ENCODE data around the gene TDP2. TPM values are rescaled to one million over a fixed set of nuclear protein-coding genes. Genes with fewer than 3 reads are reported as not detected.
A peak's percentile ranks its signal among the peaks of the same experiment; 100 is the strongest.
"Not testable (repeated sequence)": the region's sequence is repeated elsewhere in the genome, so short reads cannot be mapped to it uniquely, and the experiment has no call there.

The TDP2 gene
- total RNA-seq, result 29.9 TPM

GRCh38 chr6:24666641-24667377 is at the start of gene TDP2, which contains the start of gene ACOT13:
TDP2 (minus strand) TSS chr6:24666899; CDS start chr6:24666862, 37 bp downstream.
ACOT13 (plus strand) TSS chr6:24667077; CDS start chr6:24667264, 187 bp downstream.
- peak; percentile 95 for DNase-seq

GRCh38 chr6:24710519-24711303 is 44.0 kb upstream of the TDP2 start:
- DNase-seq, result no peak

GRCh38 chr6:24709014-24709711 is 42.5 kb upstream of the TDP2 start:
- DNase-seq, result no peak

GRCh38 chr6:24708612-24709011 is 41.9 kb upstream of the TDP2 start:
- DNase-seq, result no peak

GRCh38 chr6:24704468-24704867 is 37.8 kb upstream of the TDP2 start:
- no peak for DNase-seq

GRCh38 chr6:24702720-24703282 is 36.1 kb upstream of the TDP2 start:
- DNase-seq, result no peak

GRCh38 chr6:24699521-24700359 is 33.0 kb upstream of the TDP2 start:
- DNase-seq, result no peak

- DNase-seq, result no peak
Measured at GRCh38 chr6:24696097-24696496, 29.4 kb upstream of the TDP2 start.

- not testable (repeated sequence) for DNase-seq
Measured at GRCh38 chr6:24695635-24696034, 28.9 kb upstream of the TDP2 start.

- no peak for DNase-seq
Measured at GRCh38 chr6:24694198-24694597, 27.5 kb upstream of the TDP2 start.

GRCh38 chr6:24692848-24693592 is 26.3 kb upstream of the TDP2 start:
- no peak for DNase-seq

GRCh38 chr6:24692415-24692814 is 25.7 kb upstream of the TDP2 start:
- no peak for DNase-seq

GRCh38 chr6:24692003-24692402 is 25.3 kb upstream of the TDP2 start:
- DNase-seq, result no peak

- no peak for DNase-seq
Measured at GRCh38 chr6:24691550-24691949, 24.9 kb upstream of the TDP2 start.

- no peak for DNase-seq
Measured at GRCh38 chr6:24690593-24690992, 23.9 kb upstream of the TDP2 start.

GRCh38 chr6:24689964-24690363 is 23.3 kb upstream of the TDP2 start:
- no peak for DNase-seq

- no peak for DNase-seq
Measured at GRCh38 chr6:24686946-24687345, 20.2 kb upstream of the TDP2 start.

GRCh38 chr6:24686408-24686807 is 19.7 kb upstream of the TDP2 start:
- no peak for DNase-seq

- no peak for DNase-seq
Measured at GRCh38 chr6:24683297-24684296, 16.9 kb upstream of the TDP2 start.

- DNase-seq, result no peak
Measured at GRCh38 chr6:24680582-24680981, 13.9 kb upstream of the TDP2 start.
